Adrenal gland (tissue), 12 donors: ENCODE measurements around the gene GRM5. TPM values are rescaled to one million over a fixed set of nuclear protein-coding genes. Genes with fewer than 3 reads are reported as not detected.

ENCODE experiments used
- DNase-seq, 7 donors: peaks; one replicate each; pipeline ENCODE4 v3.0.0-alpha.2; 2019 to 2020
- H3K27ac ChIP-seq, 5 donors: fragments of 200-600 bp; sonication (generic) in 4 of 5; 1 replicate in 3 of 5; 2 replicates in 2 of 5; pipeline versions ENCODE4 v1.5.1 to v1.8.0; 2016 to 2020; ENCODE audit warnings: mild to moderate bottlenecking in 1 of 5
- H3K27me3 ChIP-seq: fragments of 200-600 bp; 2 replicates; pipeline ENCODE4 v1.8.0; 2021
- H3K36me3 ChIP-seq, 2 donors: fragments of 200-600 bp; replicated peaks in 1 of 2; 1 replicate in 1 of 2; 2 replicates in 1 of 2; pipeline versions ENCODE4 v1.5.1 to v1.8.0; 2018 to 2022
- H3K4me1 ChIP-seq, 2 donors: fragments of 200-600 bp; replicated peaks in 1 of 2; 1 replicate in 1 of 2; 2 replicates in 1 of 2; pipeline versions ENCODE4 v1.5.1 to v1.8.0; 2018 to 2021
- H3K4me3 ChIP-seq, 4 donors: fragments of 200-600 bp; sonication (generic) in 3 of 4; one replicate each; pipeline ENCODE4 v1.5.1; 2016 to 2018
- H3K9me3 ChIP-seq, 3 donors: fragments of 200-600 bp; sonication (generic) in 1 of 3; replicated peaks in 1 of 3; 1 replicate in 2 of 3; 2 replicates in 1 of 3; pipeline versions ENCODE4 v1.5.1 to v1.8.0; 2016 to 2021
- CTCF ChIP-seq, 6 experiments: fragments of 450-650 bp in 4 of 6; fragments of 200-600 bp in 2 of 6; sonication (generic) in 1 of 6; IDR thresholded peaks; 1 replicate in 5 of 6; 2 replicates in 1 of 6; pipeline versions ENCODE4 v1.5.1 to v1.8.0; 2016 to 2021; ENCODE audit warnings: antibody characterized with exemption in 6 of 6, mild to moderate bottlenecking in 2 of 6, moderate library complexity in 1 of 6
- POLR2A ChIP-seq, 2 donors: fragments of 450-650 bp; IDR thresholded peaks; one replicate each; pipeline ENCODE4 v1.6.1; 2017; ENCODE audit warnings: antibody characterized with exemption in 2 of 2, mild to moderate bottlenecking in 2 of 2, moderate library complexity in 1 of 2
- whole genome bisulfite sequencing, 4 donors: extraction: QIAGEN DNeasy Blood & Tissue Kit in 2 of 4; methylation state at CpG; one replicate each; pipeline versions ENCODE4 v1.1.5 to v1.1.7; 2013 to 2017; 5-methylcytosine and 5-hydroxymethylcytosine counted together
- intact Hi-C, 2 donors: fragments of 100-400 bp; cut with DNase I; formaldehyde crosslinking; loops; one replicate each; pipeline versions ENCODE4 v1.14.1 to v1.15.0; 2022 to 2023
- polyA plus RNA-seq, 3 donors: library from polyadenylated mRNA; stranded (reverse); fragments of 200-250 nt in 2 of 3; fragments of 350-450 nt in 1 of 3; fragmentation: Illumina TruSeq in 1 of 3; extraction: RNeasy Lipid Tissue Mini Kit (QIAGEN cat#74804) in 1 of 3; gene quantifications; one replicate each; pipeline ENCODE4 v1.2.3, GENCODE V29; 2013 to 2014
- total RNA-seq, 9 donors: library from RNA; depleted of rRNA in 4 of 9; stranded (reverse); fragments of >200 nt in 4 of 9; fragments of 120-200 nt in 1 of 9; fragmentation: NEBNext Ultra II Directional in 1 of 9; extraction: Animal tissue kit (Norgen Biotek cat#: 25700) in 1 of 9; gene quantifications; one replicate each; pipeline versions ENCODE4 v1.1.0 to v1.2.4, GENCODE V29; 2013 to 2023
- donor health status: healthy with polysubstance abuse.
- donor health status: Bipolar disorder and iron deficiency.
- donor health status: DM: yes; HTN: yes; CAD: no.
- donor health status: DM: no; HTN: no; CAD: no.
- donor health status: DM: no; HTN: no; CAD: no.
- donor health status: DM: yes; HTN: yes; CAD: no.

Gene GRM5
- total and polyA plus RNA-seq, 12 donors: under 0.01 to 0.33 (median 0.17) TPM; not detected in 8

- WGBS, 4 donors: 69 to 76% (median 73%) methylated on average over 4 of the region's 4 CpGs
- no peak for TF ChIP-seq POLR2A (IDR thresholded peaks at IDR 0.05)
- no peak for TF ChIP-seq CTCF (IDR thresholded peaks at IDR 0.05)
- Histone ChIP-seq H3K9me3 (no peaks in the 10 kb centered on the region), H3K4me3 (no peak overlapping the region), H3K4me1 (no peaks in the 10 kb centered on the region), H3K36me3 (no peaks in the 10 kb centered on the region), H3K27ac (no peak overlapping the region), H3K27me3 (no peaks in the 10 kb centered on the region)
- DNase-seq: no peak
- intact Hi-C loops: no loop called here
These were observed 433.6 kb downstream of the GRM5 start for GRCh38 chr11:88632163-88632562.

GRCh38 chr11:88631497-88631896, 434.3 kb downstream of the GRM5 start:
- DNase-seq: no peak
- Histone ChIP-seq H3K36me3 (no peaks in the 10 kb centered on the region), H3K4me1 (no peaks in the 10 kb centered on the region), H3K27ac (no peak overlapping the region), H3K27me3 (no peaks in the 10 kb centered on the region), H3K9me3 (no peaks in the 10 kb centered on the region), H3K4me3 (no peak overlapping the region)
- no peak for TF ChIP-seq CTCF (IDR thresholded peaks at IDR 0.05)
- TF ChIP-seq POLR2A (IDR thresholded peaks at IDR 0.05): no peak
- 15 to 30% (median 21%) methylated on average over 1 of the region's 1 CpG for WGBS, 4 donors
- intact Hi-C loops: no loop called here

- Histone ChIP-seq H3K36me3 (no peaks in the 10 kb centered on the region), H3K9me3 (no peaks in the 10 kb centered on the region), H3K4me1 (no peaks in the 10 kb centered on the region), H3K27me3 (no peaks in the 10 kb centered on the region), H3K4me3 (no peak overlapping the region), H3K27ac (no peak overlapping the region)
- intact Hi-C loops: no loop called here
- DNase-seq: no peak
- WGBS, 4 donors: 84 to 95% (median 87%) methylated on average over 2 of the region's 2 CpGs
- no peak for TF ChIP-seq CTCF (IDR thresholded peaks at IDR 0.05)
- no peak for TF ChIP-seq POLR2A (IDR thresholded peaks at IDR 0.05)
These were observed 436.3 kb downstream of the GRM5 start for GRCh38 chr11:88629496-88629895.

GRCh38 chr11:88626216-88626615, 439.6 kb downstream of the GRM5 start:
- Histone ChIP-seq H3K27ac (no peak overlapping the region), H3K36me3 (no peaks in the 10 kb centered on the region), H3K27me3 (no peaks in the 10 kb centered on the region), H3K4me1 (no peaks in the 10 kb centered on the region), H3K9me3 (no peaks in the 10 kb centered on the region), H3K4me3 (no peak overlapping the region)
- DNase-seq: no peak
- intact Hi-C loops: no loop called here
- WGBS, 4 donors: 33 to 53% (median 44%) methylated on average over 4 of the region's 4 CpGs
- TF ChIP-seq POLR2A (IDR thresholded peaks at IDR 0.05): no peak
- no peak for TF ChIP-seq CTCF (IDR thresholded peaks at IDR 0.05)
